H1 (cell line): Measurements from ENCODE around the gene FMO5. TPM values are rescaled to one million over a fixed set of nuclear protein-coding genes. Genes with fewer than 3 reads are reported as not detected.

Source experiments
- CTCF ChIA-PET: fragments of 300-600 bp; sonication (Branson Sonifier 250); formaldehyde crosslinking; loops from one replicate; lab custom pipeline; 2021; ENCODE audit not compliant: partially characterized antibody; lab: Charles Lee
- POLR2A ChIA-PET: fragments of 300-600 bp; sonication (Branson Sonifier 250); formaldehyde crosslinking; loops from one replicate; lab custom pipeline; 2021; ENCODE audit warnings: inconsistent platforms; ENCODE audit not compliant: partially characterized antibody; lab: Charles Lee
- DNase-seq, 2 experiments: peaks; one replicate each; pipeline versions ENCODE4 v3.0.0 to v3.0.0-alpha.2; 2010 to 2022; ENCODE audit warnings: low spot score in 2 of 2, low read depth in 1 of 2, mixed read lengths in 1 of 2
- FAIRE-seq: peaks from 2 replicates; lab custom pipeline; 2011; peaks lifted over from hg19 to GRCh38; lab: Jason Lieb, UNC
- H2AFZ ChIP-seq: 2 replicates; pipeline ENCODE4 v1.8.1; 2012; ENCODE audit warnings: low read length, inconsistent platforms
- H2AK5ac ChIP-seq: 2 replicates; pipeline ENCODE4 v1.6.1; 2013; ENCODE audit warnings: low read depth, low read length
- H2BK120ac ChIP-seq: replicated peaks from 2 replicates; pipeline ENCODE3; 2013; ENCODE audit warnings: low read depth, low read length, inconsistent platforms
- H2BK12ac ChIP-seq: 2 replicates; pipeline ENCODE4 v1.6.1; 2013; ENCODE audit warnings: low read depth, low read length
- H2BK15ac ChIP-seq: 2 replicates; pipeline ENCODE4 v1.6.1; 2013; ENCODE audit warnings: low read length
- H2BK20ac ChIP-seq: 2 replicates; pipeline ENCODE4 v1.6.1; 2013; ENCODE audit warnings: low read length
- H2BK5ac ChIP-seq: 2 replicates; pipeline ENCODE4 v1.6.1; 2013; ENCODE audit warnings: low read depth, low read length
- H3K14ac ChIP-seq: 2 replicates; pipeline ENCODE4 v1.6.1; 2013; ENCODE audit warnings: inconsistent platforms; ENCODE audit not compliant: insufficient read length
- H3K18ac ChIP-seq: 2 replicates; pipeline ENCODE4 v1.6.1; 2013; ENCODE audit warnings: low read length; ENCODE audit errors: extremely low read depth
- H3K23ac ChIP-seq: 2 replicates; pipeline ENCODE4 v1.6.1; 2013; ENCODE audit warnings: inconsistent platforms; ENCODE audit not compliant: insufficient read length
- H3K23me2 ChIP-seq: 2 replicates; pipeline ENCODE4 v1.6.1; 2013; ENCODE audit warnings: low read depth, low read length
- H3K27ac ChIP-seq: 2 replicates; pipeline ENCODE4 v1.6.1; 2011; ENCODE audit warnings: low read depth, low read length, inconsistent platforms
- H3K27me3 ChIP-seq, 4 experiments: replicated peaks in 1 of 4; 1 replicate in 1 of 4; 2 replicates in 3 of 4; pipeline versions ENCODE4 v1.6.1 to v1.8.1; 2011 to 2013; ENCODE audit warnings: low read length in 3 of 4, mild to moderate bottlenecking in 3 of 4, inconsistent platforms in 2 of 4, mixed read lengths in 2 of 4, moderate library complexity in 1 of 4; ENCODE audit not compliant: control insufficient read depth in 3 of 4, insufficient read depth in 3 of 4; ENCODE audit errors: extremely low read depth in 1 of 4
- H3K36me3 ChIP-seq, 4 experiments: 2 replicates each; pipeline versions ENCODE4 v1.6.1 to v1.8.1; 2011 to 2013; ENCODE audit warnings: mild to moderate bottlenecking in 4 of 4, low read length in 3 of 4, moderate library complexity in 2 of 4, control low read depth in 1 of 4, inconsistent platforms in 1 of 4; ENCODE audit not compliant: insufficient read depth in 4 of 4, control insufficient read depth in 2 of 4
- H3K4ac ChIP-seq: replicated peaks from 2 replicates; pipeline ENCODE3; 2013; ENCODE audit warnings: low read length, low read depth, mixed read lengths, inconsistent platforms; ENCODE audit not compliant: insufficient read length
- H3K4me1 ChIP-seq, 4 experiments: replicated peaks in 1 of 4; 1 replicate in 1 of 4; 2 replicates in 3 of 4; pipeline versions ENCODE4 v1.6.1 to v1.8.1; 2011 to 2013; ENCODE audit warnings: low read length in 3 of 4, inconsistent platforms in 2 of 4, mixed read lengths in 1 of 4; ENCODE audit not compliant: insufficient read depth in 4 of 4, control insufficient read depth in 3 of 4
- H3K4me2 ChIP-seq, 2 experiments: 2 replicates each; pipeline versions ENCODE4 v1.6.1 to v1.8.1; 2011 to 2013; ENCODE audit warnings: low read depth in 2 of 2, low read length in 2 of 2, control low read depth in 1 of 2, inconsistent platforms in 1 of 2, mild to moderate bottlenecking in 1 of 2; ENCODE audit not compliant: insufficient read depth in 1 of 2
- H3K4me3 ChIP-seq, 4 experiments: fragments of 200-600, 300-600 bp in 1 of 4; sonication (generic), shearing (Covaris generic), sonication (Bioruptor Twin) in 1 of 4; 2 replicates each; pipeline versions ENCODE4 v1.5.1 to v1.8.1; 2011 to 2016; ENCODE audit warnings: low read length in 4 of 4, low read depth in 3 of 4, control low read depth in 2 of 4, inconsistent platforms in 2 of 4, mild to moderate bottlenecking in 2 of 4, mixed read lengths in 1 of 4, moderate library complexity in 1 of 4; ENCODE audit not compliant: insufficient read depth in 2 of 4; ENCODE audit errors: extremely low read depth in 1 of 4
- H3K56ac ChIP-seq: replicated peaks from 2 replicates; pipeline ENCODE3; 2013; ENCODE audit warnings: low read depth, mild to moderate bottlenecking, mixed read lengths, low read length, inconsistent platforms; ENCODE audit not compliant: insufficient read length
- H3K79me1 ChIP-seq: 2 replicates; pipeline ENCODE4 v1.6.1; 2013; ENCODE audit warnings: low read depth, low read length, control low read depth
- H3K79me2 ChIP-seq, 2 experiments: 2 replicates each; pipeline versions ENCODE4 v1.6.1 to v1.8.1; 2012 to 2013; ENCODE audit warnings: low read length in 2 of 2, mild to moderate bottlenecking in 2 of 2, inconsistent platforms in 1 of 2; ENCODE audit not compliant: insufficient read depth in 2 of 2, control insufficient read depth in 1 of 2
- H3K9ac ChIP-seq, 4 experiments: replicated peaks in 1 of 4; 1 replicate in 1 of 4; 2 replicates in 3 of 4; pipeline versions ENCODE4 v1.6.1 to v1.8.1; 2011 to 2013; ENCODE audit warnings: low read depth in 3 of 4, low read length in 3 of 4, control low read depth in 2 of 4, mild to moderate bottlenecking in 2 of 4, moderate library complexity in 2 of 4, inconsistent platforms in 1 of 4; ENCODE audit errors: extremely low read depth in 1 of 4
- H3K9me3 ChIP-seq, 2 experiments: 2 replicates each; pipeline versions ENCODE4 v1.6.1 to v1.8.1; 2012 to 2013; ENCODE audit warnings: mild to moderate bottlenecking in 2 of 2, moderate library complexity in 2 of 2, control low read depth in 1 of 2, inconsistent platforms in 1 of 2, low read depth in 1 of 2, low read length in 1 of 2, mixed read lengths in 1 of 2; ENCODE audit not compliant: insufficient read depth in 2 of 2
- H4K20me1 ChIP-seq, 2 experiments: replicated peaks in 1 of 2; 2 replicates each; pipeline versions ENCODE3 to v1.8.1; 2011 to 2013; ENCODE audit warnings: inconsistent platforms in 2 of 2, low read length in 2 of 2, mild to moderate bottlenecking in 1 of 2; ENCODE audit not compliant: insufficient read depth in 2 of 2, control insufficient read depth in 1 of 2
- H4K5ac ChIP-seq: 2 replicates; pipeline ENCODE4 v1.6.1; 2013; ENCODE audit warnings: low read length, low read depth, mixed read lengths, inconsistent platforms; ENCODE audit not compliant: insufficient read length
- H4K8ac ChIP-seq: 2 replicates; pipeline ENCODE4 v1.8.0; 2013; ENCODE audit warnings: mild to moderate bottlenecking, moderate library complexity, low read length, inconsistent platforms; ENCODE audit not compliant: insufficient read depth; ENCODE audit errors: extremely low read depth
- H4K91ac ChIP-seq: replicated peaks from 2 replicates; pipeline ENCODE3; 2013; ENCODE audit warnings: low read length, mixed read lengths, inconsistent platforms; ENCODE audit not compliant: insufficient read length
- BCL11A ChIP-seq, 2 experiments: IDR thresholded peaks; one replicate each; pipeline ENCODE4 v1.6.1; 2011; ENCODE audit warnings: low read depth in 2 of 2, low read length in 2 of 2, mild to moderate bottlenecking in 2 of 2
- CBX5 ChIP-seq: fragments of 300-800, 300-1000 bp; sonication (generic); IDR thresholded peaks from 2 replicates; pipeline ENCODE4 v1.7.1; 2016; ENCODE audit warnings: antibody characterized with exemption, low read length, low read depth
- CBX8 ChIP-seq: fragments of 300-800, 300-1000 bp; sonication (generic); IDR thresholded peaks from 2 replicates; pipeline ENCODE4 v1.7.1; 2016; ENCODE audit warnings: low read depth, low read length, borderline replicate concordance
- CHD1 ChIP-seq: IDR thresholded peaks from 2 replicates; pipeline ENCODE4 v1.6.1; 2012; ENCODE audit warnings: low read depth, low read length, improper control_type of control experiment
- CHD2 ChIP-seq: IDR thresholded peaks from 2 replicates; pipeline ENCODE4 v1.6.1; 2012; ENCODE audit warnings: low read length, improper control_type of control experiment
- E2F6 ChIP-seq: IDR thresholded peaks from 2 replicates; pipeline ENCODE4 v1.6.1; 2012; ENCODE audit warnings: inconsistent platforms
- FOSL1 ChIP-seq: IDR thresholded peaks from 2 replicates; pipeline ENCODE4 v1.6.1; 2011; ENCODE audit warnings: mild to moderate bottlenecking, low read depth, low read length, moderate library complexity; ENCODE audit not compliant: insufficient read depth
- GTF2F1 ChIP-seq: IDR thresholded peaks from 2 replicates; pipeline ENCODE4 v1.6.1; 2012; ENCODE audit warnings: low read depth, low read length, improper control_type of control experiment, borderline replicate concordance
- KDM5A ChIP-seq: fragments of 200-600 bp; IDR thresholded peaks from 2 replicates; pipeline ENCODE4 v1.7.1; 2012; ENCODE audit warnings: mild to moderate bottlenecking, low read length, inconsistent platforms, mixed read lengths
- MAFK ChIP-seq: IDR thresholded peaks from 2 replicates; pipeline ENCODE4 v1.6.1; 2012; ENCODE audit warnings: low read depth, mild to moderate bottlenecking, improper control_type of control experiment, low read length
- SIRT6 ChIP-seq: IDR thresholded peaks from one replicate; pipeline ENCODE4 v1.7.1; 2012; ENCODE audit warnings: low read length, inconsistent platforms
- TCF12 ChIP-seq: IDR thresholded peaks from 2 replicates; pipeline ENCODE4 v1.6.1; 2011; ENCODE audit warnings: low read depth, mild to moderate bottlenecking, low read length
- TEAD4 ChIP-seq: IDR thresholded peaks from 2 replicates; pipeline ENCODE4 v1.6.1; 2012; ENCODE audit warnings: low read depth, low read length, inconsistent platforms, mixed read lengths
- ZNF274 ChIP-seq: IDR thresholded peaks from 2 replicates; pipeline ENCODE4 v1.7.0; 2012; ENCODE audit warnings: low read length, borderline replicate concordance; ENCODE audit errors: extremely low read depth
- WGBS, 2 experiments: shearing (Covaris generic) in 1 of 2; methylation state at CpG; one replicate each; pipeline versions ENCODE4 v1.1.6 to v1.1.7; 2013 to 2015; ENCODE audit warnings: low lambda C conversion rate in 2 of 2, mixed read lengths in 2 of 2, inconsistent platforms in 1 of 2, low coverage in 1 of 2, missing lambda C conversion rate in 1 of 2; ENCODE audit not compliant: insufficient replicate concordance in 2 of 2, insufficient coverage in 1 of 2, insufficient read length in 1 of 2; ENCODE audit errors: extremely low coverage in 1 of 2, missing lambda C conversion rate in 1 of 2; 5-methylcytosine and 5-hydroxymethylcytosine counted together
- polyA plus RNA-seq, 7 experiments: library from polyadenylated mRNA; depleted of rRNA in 3 of 7; stranded (reverse) in 5 of 7; unstranded in 2 of 7; fragments of >200 nt in 5 of 7; fragments of 200-250 nt in 2 of 7; gene quantifications; 1 replicate in 5 of 7; 2 replicates in 1 of 7; 4 replicates in 1 of 7; pipeline versions ENCODE4 v1.2.1 to v1.2.3, GENCODE V29; 2011 to 2013; ENCODE audit warnings: missing spikeins in 2 of 7, mixed read lengths in 2 of 7
- total RNA-seq: library from RNA; stranded (reverse); fragmentation: NEBNext Ultra II Directional; extraction: Animal tissue kit (Norgen Biotek cat#: 25700); gene quantifications from 2 replicates; pipeline ENCODE4 v1.2.1, GENCODE V29; 2021

The FMO5 gene
- total and polyA plus RNA-seq, 2 of the 8 experiments (the other 6 are each of a cell fraction or from before 2014, with no cell fraction given) = 0.27 to 0.34 TPM

- no peaks in the 10 kb centered on the region for H4K20me1 ChIP-seq
- H3K79me1 ChIP-seq = no peaks in the 10 kb centered on the region
- no peak overlapping the region for H3K4me3 ChIP-seq
- H3K27me3 ChIP-seq = no peaks in the 10 kb centered on the region
- POLR2A ChIA-PET = no interaction called here
- no peaks in the 10 kb centered on the region for H3K4me1 ChIP-seq
- DNase-seq (no peak), FAIRE-seq (no peak)
- H4K91ac ChIP-seq = no peak overlapping the region
- H3K27ac ChIP-seq = no peak overlapping the region
- H3K56ac ChIP-seq = no peak overlapping the region
- H3K14ac ChIP-seq = no peak overlapping the region
- no peak overlapping the region for H2BK15ac ChIP-seq
- H2BK120ac ChIP-seq = no peak overlapping the region
- no peak overlapping the region for H2BK20ac ChIP-seq
- no peak overlapping the region for H2BK12ac ChIP-seq
- no peaks in the 10 kb centered on the region; the same call in 1 of the 2 replicates for H3K23me2 ChIP-seq
- H3K23ac ChIP-seq = no peak overlapping the region
- peaks cover 5 to 65% (median 23%) of the 10 kb centered on the region in 4 experiments for H3K36me3 ChIP-seq
- H2AFZ ChIP-seq = no peak overlapping the region
- H3K79me2 ChIP-seq = no peaks in the 10 kb centered on the region
- CTCF ChIA-PET = interaction anchor here (1.2 kb wide), 1 partner anchor 20 kb away, joined by 4 read pairs; no protein-coding TSS in a partner anchor
- H3K4ac ChIP-seq = no peak overlapping the region
- no peak overlapping the region for H2AK5ac ChIP-seq
- no peaks in the 10 kb centered on the region for H3K9me3 ChIP-seq
- H3K18ac ChIP-seq = no peak overlapping the region
- no peak overlapping the region for H2BK5ac ChIP-seq
- no peak overlapping the region for H4K8ac ChIP-seq
- 89% methylated on average over 4 of the region's 4 CpGs; no CpG with 5 or more reads in 1 of the 2 experiments for WGBS, 2 experiments
- no peak overlapping the region for H3K4me2 ChIP-seq
- no peak overlapping the region for H3K9ac ChIP-seq
- no peak overlapping the region for H4K5ac ChIP-seq
- TF ChIP-seq E2F6 (no peak), KDM5A (no peak), ZNF274 (no peak), FOSL1 (no peak), GTF2F1 (no peak), TCF12 (no peak), MAFK (no peak), BCL11A (IDR thresholded peaks at IDR 0.05; ENCODE audit: low read depth in 2 of 2, low read length in 2 of 2) (no peak), CBX5 (no peak), CBX8 (no peak), CHD1 (no peak), CHD2 (no peak), SIRT6 (no peak), TEAD4 (no peak)
Measured at GRCh38 chr1:147267711-147268110, 42.6 kb upstream of the FMO5 start.
